Retinal pigment epithelial cell (primary cell): ENCODE results near the gene SUSD1.

Source experiments
- DNase-seq: peaks from one replicate; pipeline ENCODE4 v3.0.0-alpha.2; 2010; ENCODE audit warnings: low read depth
- H3K4me3 ChIP-seq: 2 replicates; pipeline ENCODE4 v1.5.1; 2011; ENCODE audit warnings: mild to moderate bottlenecking, low read length, control low read depth, moderate library complexity
- CTCF ChIP-seq: conservative IDR thresholded peaks from 2 replicates; pipeline ENCODE4 v1.5.1; 2011; ENCODE audit warnings: low read depth, low read length, control low read depth, inconsistent platforms

The SUSD1 gene

DNA sequence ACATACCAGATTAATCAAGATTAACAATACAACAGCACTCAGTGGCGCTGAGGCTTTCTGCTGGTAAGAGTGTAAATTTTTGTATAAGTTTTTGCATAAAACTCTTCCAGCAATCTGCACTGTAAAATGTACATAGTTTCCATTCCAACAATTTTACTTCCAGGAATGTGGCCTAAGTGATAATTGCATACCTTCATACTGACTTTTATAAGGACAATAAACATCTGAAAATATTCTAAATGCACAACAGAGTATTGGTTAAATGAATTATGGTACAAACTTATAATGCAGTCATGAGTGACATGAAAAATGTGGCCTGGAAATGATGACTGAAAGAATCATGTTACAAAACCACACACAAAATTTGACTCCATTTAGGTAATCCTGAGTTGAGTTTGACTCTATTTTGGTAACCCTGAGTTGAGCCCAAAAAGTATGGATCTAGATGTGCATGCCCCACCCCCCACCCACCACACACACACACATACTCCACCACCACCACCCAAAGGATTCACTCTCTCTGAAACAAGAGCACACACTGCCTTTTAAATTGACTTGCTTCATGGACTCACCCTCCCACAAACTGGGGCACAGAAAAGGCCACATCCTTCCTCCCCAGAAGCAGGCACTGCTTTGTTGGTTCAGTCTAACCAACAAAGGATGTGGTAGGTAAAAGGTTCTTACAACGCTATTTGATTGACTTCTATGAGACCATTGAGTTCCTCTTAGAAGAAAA, 137.6 kb downstream of the SUSD1 start:
- no peak for DNase-seq
- TF ChIP-seq CTCF, result no peak

DNA sequence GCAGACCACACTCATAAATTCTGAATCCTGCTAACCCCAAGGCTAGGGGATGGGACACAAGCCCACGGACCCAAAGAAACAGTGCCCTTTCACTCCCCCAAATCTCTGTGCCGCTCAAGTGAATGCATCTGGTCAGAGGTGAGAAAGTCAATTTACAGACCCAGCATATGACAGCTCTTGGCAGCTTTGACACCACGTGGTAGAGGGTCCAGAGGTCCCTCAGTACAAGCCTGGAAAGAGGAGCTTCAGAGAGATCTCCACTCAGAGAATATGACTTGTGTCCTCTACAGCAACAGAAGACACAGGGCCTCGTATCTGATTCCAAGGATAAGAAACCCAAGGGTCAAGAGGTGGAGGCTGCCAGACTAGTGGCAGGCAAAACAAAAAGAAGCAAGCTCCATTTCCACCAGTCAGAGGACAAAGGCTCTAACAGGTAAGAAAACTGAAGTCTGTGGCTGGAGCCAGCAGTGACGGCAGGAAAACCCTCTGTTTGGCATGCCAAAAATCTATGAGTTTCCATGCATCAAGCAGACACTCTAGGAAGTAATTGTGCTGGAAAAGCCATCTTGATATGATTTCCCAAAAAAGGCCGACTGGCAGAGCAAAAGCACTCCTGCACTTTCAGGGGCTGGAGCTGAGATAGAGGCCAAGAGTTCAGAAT, 139.8 kb downstream of the SUSD1 start:
- TF ChIP-seq CTCF, result no peak
- no peak for DNase-seq

More for the DNA sequence above, 137.6 kb downstream of the SUSD1 start:
- H3K4me3 ChIP-seq, result no peak overlapping the region

DNA sequence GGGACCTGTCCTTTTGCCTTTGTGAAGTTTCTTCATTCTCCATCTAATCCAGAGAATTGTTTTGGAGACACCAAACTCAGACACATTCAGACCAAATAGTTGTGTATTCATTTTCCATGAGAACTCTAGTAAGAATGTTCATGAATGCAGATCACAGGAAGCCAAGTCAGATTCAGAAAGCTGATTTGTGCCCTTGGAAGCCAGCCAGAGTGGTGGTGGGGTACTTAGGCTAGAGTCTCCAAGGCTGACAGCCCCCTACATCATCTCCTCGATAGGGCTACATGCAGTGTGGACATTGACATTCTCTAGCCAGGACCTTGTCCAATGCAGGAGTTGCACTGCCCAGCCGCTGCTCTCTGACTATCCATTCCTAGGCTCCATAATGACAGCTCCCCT, 140.9 kb downstream of the SUSD1 start:
- no peak overlapping the region for H3K4me3 ChIP-seq
- TF ChIP-seq CTCF, result no peak
- no peak for DNase-seq

More for the DNA sequence above, 139.8 kb downstream of the SUSD1 start:
- no peak overlapping the region for H3K4me3 ChIP-seq

DNA sequence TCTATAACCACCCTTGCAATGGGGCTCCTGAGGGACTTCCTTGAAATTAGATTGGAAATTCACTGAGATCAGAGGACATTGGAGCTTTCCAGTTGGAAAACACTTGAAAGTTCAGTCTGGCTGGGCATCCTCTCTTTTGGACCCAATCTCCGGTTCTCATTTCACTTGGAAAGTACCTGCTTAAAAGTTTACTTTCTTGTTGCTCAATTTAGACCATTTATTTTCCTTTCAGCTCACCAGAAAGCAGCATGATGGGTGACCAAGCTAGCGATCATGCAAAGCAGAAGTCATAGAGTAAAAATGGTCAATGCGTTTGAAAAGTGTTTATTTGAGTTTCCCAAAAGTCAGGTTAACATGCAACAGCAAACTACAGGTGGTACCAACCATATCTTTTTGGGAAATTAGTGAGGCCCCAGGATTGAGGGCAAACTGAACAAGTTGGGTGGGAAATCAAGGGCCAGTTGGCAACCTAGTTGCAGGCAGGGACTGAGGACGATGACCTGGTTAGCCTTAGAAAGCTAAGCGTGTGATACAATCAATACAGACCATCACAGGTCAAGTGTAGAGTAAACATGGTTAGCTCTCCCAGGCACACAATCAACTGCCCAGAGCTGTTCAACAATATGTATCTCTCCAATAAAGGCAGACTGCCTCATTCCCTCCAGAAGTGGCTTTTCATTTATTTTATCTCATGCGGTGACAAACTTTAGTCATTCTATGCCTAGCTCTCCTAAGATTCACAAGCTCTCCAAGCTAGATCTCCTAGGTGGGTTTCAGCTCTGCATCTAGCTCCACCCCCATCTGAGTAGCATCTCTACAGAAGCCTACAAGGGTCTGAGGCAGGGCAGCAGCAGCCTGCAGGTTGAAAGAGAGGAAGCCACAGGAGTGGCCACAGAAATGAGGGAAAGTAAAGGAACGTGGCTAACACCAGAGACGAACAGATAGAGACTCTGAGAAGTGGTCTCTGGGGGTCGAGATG, 141.6 kb downstream of the SUSD1 start:
- TF ChIP-seq CTCF, result no peak
- H3K4me3 ChIP-seq, result no peak overlapping the region
- DNase-seq, result no peak

- DNase-seq, result no peak
- no peak for TF ChIP-seq CTCF
- no peak overlapping the region for H3K4me3 ChIP-seq
Measured at GRCh38 chr9:112032743-112033142, 142.4 kb downstream of the SUSD1 start.

GRCh38 chr9:112032009-112032408, 143.1 kb downstream of the SUSD1 start:
- no peak for DNase-seq
- TF ChIP-seq CTCF, result no peak
- no peak overlapping the region for H3K4me3 ChIP-seq
